Measurements from ENCODE around the gene SEC22C. TPM values are rescaled to one million over a fixed set of nuclear protein-coding genes. Genes with fewer than 3 reads are reported as not detected.

The SEC22C gene
- total RNA-seq, 1 donor from 2014 or later, result 56.2 TPM

DNA sequence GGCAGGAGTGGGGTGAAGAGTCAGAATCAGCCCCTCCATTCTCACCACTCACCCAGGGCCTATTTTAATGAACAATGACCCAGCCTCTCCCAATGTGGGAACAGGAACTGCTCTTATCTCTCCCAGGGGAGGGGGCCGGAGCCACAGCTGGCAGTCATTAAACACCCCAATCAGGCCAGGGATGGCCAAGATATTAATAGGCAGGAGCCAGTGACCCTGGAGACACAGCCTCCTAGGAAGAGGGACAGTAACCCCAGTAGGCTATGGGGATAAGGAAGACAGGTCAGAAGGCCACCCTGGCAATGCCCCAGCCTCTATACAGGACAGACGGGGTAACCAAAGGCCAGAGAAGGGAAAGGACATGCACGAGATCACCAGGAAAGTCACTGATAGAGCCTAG, 40.7 kb downstream of the SEC22C start:
- Mint-ChIP-seq H3K27me3 (ENCODE audit: unreplicated experiment) (no peaks in the 10 kb centered on the region), H3K4me1 (ENCODE audit: unreplicated experiment) (peaks cover 21% of the 10 kb centered on the region), H3K36me3 (ENCODE audit: unreplicated experiment) (no peaks in the 10 kb centered on the region), H3K4me3 (ENCODE audit: unreplicated experiment) (no peak overlapping the region), H3K27ac (ENCODE audit: unreplicated experiment) (no peak overlapping the region), H3K9me3 (ENCODE audit: unreplicated experiment) (no peaks in the 10 kb centered on the region)
- no peak for DNase-seq (ENCODE audit: extremely low spot score, unreplicated experiment)
- TF ChIP-seq, protein P1, sequence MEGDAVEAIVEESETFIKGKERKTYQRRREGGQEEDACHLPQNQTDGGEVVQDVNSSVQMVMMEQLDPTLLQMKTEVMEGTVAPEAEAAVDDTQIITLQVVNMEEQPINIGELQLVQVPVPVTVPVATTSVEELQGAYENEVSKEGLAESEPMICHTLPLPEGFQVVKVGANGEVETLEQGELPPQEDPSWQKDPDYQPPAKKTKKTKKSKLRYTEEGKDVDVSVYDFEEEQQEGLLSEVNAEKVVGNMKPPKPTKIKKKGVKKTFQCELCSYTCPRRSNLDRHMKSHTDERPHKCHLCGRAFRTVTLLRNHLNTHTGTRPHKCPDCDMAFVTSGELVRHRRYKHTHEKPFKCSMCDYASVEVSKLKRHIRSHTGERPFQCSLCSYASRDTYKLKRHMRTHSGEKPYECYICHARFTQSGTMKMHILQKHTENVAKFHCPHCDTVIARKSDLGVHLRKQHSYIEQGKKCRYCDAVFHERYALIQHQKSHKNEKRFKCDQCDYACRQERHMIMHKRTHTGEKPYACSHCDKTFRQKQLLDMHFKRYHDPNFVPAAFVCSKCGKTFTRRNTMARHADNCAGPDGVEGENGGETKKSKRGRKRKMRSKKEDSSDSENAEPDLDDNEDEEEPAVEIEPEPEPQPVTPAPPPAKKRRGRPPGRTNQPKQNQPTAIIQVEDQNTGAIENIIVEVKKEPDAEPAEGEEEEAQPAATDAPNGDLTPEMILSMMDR (IDR thresholded peaks at IDR 0.05), result no peak

DNA sequence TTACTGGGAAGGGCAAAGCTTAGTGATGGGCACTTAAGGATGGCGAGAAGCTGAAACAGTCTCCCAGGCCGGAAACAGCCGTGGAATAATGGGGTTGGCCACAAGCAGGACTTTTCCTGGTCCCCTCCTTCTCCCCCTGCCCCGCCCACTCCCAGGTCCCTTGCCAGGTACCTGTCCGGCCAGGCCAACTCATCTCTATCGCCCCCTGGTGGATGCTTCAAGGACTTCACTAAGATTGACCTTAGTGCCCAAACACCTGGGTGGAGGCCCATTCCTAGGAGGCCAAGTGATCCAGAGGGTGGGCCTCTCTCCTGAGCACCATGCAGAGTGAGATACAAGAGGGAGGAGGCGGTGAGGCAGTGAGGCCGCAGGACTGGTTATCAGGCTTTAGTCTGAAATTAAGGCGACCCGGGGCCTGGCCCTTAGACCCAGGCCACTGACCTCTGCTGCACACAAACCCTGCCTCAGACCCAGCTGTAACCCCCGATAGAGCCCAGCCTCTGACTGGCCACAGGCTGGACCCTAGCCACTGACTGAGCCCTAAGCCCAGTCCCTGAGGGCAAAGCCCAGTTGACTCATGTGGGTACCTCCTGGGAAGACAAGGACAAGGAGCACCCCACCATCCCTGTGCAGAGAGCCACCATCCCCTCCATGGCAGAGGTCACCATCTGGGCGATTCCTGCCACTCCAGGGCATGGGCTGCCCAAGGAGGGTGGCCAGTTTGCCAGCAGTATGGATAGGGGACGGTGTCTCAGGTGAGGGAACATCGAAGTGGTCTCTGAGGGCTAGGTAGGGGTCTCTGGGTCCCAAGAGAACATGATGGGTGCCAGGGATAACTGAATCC, 41.7 kb downstream of the SEC22C start:
- TF ChIP-seq, protein P1 (IDR thresholded peaks at IDR 0.05), result peak; percentile 66
- no peaks in the 10 kb centered on the region for H3K36me3 Mint-ChIP-seq (ENCODE audit: unreplicated experiment)
- no peak overlapping the region for H3K27ac Mint-ChIP-seq (ENCODE audit: unreplicated experiment)
- DNase-seq (ENCODE audit: extremely low spot score, unreplicated experiment), result no peak
- H3K4me3 Mint-ChIP-seq (ENCODE audit: unreplicated experiment), result no peak overlapping the region
- H3K27me3 Mint-ChIP-seq (ENCODE audit: unreplicated experiment), result no peaks in the 10 kb centered on the region
- peaks cover 12% of the 10 kb centered on the region for H3K4me1 Mint-ChIP-seq (ENCODE audit: unreplicated experiment)
- no peaks in the 10 kb centered on the region for H3K9me3 Mint-ChIP-seq (ENCODE audit: unreplicated experiment)

DNA sequence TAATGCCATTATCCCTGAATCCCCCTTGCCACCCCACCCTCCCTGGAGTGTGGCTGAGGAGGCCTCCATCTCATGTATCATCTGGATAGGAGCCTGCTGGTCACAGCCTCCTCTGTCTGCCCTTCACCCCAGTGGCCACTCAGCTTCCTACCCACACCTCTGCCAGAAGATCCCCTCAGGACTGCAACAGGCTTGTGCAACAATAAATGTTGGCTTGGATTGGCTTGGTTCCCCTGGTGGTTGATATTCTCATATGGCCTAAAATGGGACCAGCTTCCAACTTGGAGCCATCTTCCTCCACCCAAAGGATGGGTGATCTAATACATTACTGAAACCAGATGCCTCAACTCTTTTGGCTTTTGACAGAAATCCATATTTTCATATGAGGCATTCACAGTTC, 44.4 kb downstream of the SEC22C start:
- Mint-ChIP-seq H3K4me3 (ENCODE audit: unreplicated experiment) (no peak overlapping the region), H3K27me3 (ENCODE audit: unreplicated experiment) (no peaks in the 10 kb centered on the region), H3K9me3 (ENCODE audit: unreplicated experiment) (no peaks in the 10 kb centered on the region), H3K4me1 (ENCODE audit: unreplicated experiment) (no peaks in the 10 kb centered on the region), H3K27ac (ENCODE audit: unreplicated experiment) (no peak overlapping the region), H3K36me3 (ENCODE audit: unreplicated experiment) (no peaks in the 10 kb centered on the region)
- DNase-seq (ENCODE audit: extremely low spot score, unreplicated experiment), result no peak
- TF ChIP-seq, protein P1 (IDR thresholded peaks at IDR 0.05), result no peak

DNA sequence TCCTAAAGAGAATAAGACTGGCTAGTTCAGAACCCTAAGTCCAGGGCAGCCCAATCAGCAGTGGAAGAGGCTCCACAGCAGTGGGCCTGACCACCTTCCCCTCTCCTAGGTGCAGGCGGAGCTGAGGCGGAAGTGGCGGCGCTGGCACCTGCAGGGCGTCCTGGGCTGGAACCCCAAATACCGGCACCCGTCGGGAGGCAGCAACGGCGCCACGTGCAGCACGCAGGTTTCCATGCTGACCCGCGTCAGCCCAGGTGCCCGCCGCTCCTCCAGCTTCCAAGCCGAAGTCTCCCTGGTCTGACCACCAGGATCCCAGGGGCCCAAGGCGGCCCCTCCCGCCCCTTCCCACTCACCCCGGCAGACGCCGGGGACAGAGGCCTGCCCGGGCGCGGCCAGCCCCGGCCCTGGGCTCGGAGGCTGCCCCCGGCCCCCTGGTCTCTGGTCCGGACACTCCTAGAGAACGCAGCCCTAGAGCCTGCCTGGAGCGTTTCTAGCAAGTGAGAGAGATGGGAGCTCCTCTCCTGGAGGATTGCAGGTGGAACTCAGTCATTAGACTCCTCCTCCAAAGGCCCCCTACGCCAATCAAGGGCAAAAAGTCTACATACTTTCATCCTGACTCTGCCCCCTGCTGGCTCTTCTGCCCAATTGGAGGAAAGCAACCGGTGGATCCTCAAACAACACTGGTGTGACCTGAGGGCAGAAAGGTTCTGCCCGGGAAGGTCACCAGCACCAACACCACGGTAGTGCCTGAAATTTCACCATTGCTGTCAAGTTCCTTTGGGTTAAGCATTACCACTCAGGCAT, 45.6 kb downstream of the SEC22C start:
- no peaks in the 10 kb centered on the region for H3K36me3 Mint-ChIP-seq (ENCODE audit: unreplicated experiment)
- no peaks in the 10 kb centered on the region for H3K9me3 Mint-ChIP-seq (ENCODE audit: unreplicated experiment)
- no peaks in the 10 kb centered on the region for H3K4me1 Mint-ChIP-seq (ENCODE audit: unreplicated experiment)
- no peak overlapping the region for H3K27ac Mint-ChIP-seq (ENCODE audit: unreplicated experiment)
- TF ChIP-seq, protein P1 (IDR thresholded peaks at IDR 0.05), result peak; percentile 44
- no peak overlapping the region for H3K4me3 Mint-ChIP-seq (ENCODE audit: unreplicated experiment)
- H3K27me3 Mint-ChIP-seq (ENCODE audit: unreplicated experiment), result no peaks in the 10 kb centered on the region
- DNase-seq (ENCODE audit: extremely low spot score, unreplicated experiment), result no peak
